OCI-LY3 (cell line): Measurements from ENCODE around the gene ANKK1.

ENCODE experiments used
- EZH2phosphoT487 ChIP-seq: fragments of 200-600 bp; shearing (Covaris generic); IDR thresholded peaks from 2 replicates; pipeline ENCODE4 v1.6.1; 2018; ENCODE audit warnings: antibody characterized with exemption, mixed run types, low read depth
- TF ChIP-seq, protein P1 (sequence below): fragments of 200-600, 300-600 bp; sonication (generic); IDR thresholded peaks from 2 replicates; pipeline ENCODE4 v1.5.1; 2014; ENCODE audit warnings: antibody characterized with exemption, low read length, low read depth

DNA sequence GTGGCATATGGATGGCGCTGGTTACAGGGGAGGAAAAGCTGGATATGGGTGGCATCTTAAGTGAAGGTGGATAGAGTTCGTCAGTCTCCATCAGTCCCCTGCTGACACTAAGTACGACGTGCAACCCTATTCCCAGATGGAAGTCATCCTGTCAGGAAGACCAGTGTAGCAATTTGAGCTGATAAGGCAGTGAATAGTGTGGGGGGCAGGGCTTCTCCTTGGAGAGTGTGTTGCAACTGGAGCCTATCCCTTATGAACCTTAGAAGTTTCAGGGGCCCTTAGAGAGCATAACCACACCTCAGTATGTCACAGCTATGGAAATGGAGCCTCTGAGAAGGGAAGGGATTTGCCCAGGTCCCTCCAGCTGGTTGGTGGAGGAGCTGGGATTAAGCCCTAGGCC is 36.1 kb upstream of the ANKK1 start:
- TF ChIP-seq, protein P1, sequence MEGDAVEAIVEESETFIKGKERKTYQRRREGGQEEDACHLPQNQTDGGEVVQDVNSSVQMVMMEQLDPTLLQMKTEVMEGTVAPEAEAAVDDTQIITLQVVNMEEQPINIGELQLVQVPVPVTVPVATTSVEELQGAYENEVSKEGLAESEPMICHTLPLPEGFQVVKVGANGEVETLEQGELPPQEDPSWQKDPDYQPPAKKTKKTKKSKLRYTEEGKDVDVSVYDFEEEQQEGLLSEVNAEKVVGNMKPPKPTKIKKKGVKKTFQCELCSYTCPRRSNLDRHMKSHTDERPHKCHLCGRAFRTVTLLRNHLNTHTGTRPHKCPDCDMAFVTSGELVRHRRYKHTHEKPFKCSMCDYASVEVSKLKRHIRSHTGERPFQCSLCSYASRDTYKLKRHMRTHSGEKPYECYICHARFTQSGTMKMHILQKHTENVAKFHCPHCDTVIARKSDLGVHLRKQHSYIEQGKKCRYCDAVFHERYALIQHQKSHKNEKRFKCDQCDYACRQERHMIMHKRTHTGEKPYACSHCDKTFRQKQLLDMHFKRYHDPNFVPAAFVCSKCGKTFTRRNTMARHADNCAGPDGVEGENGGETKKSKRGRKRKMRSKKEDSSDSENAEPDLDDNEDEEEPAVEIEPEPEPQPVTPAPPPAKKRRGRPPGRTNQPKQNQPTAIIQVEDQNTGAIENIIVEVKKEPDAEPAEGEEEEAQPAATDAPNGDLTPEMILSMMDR = no peak
- no peak for TF ChIP-seq EZH2phosphoT487
